Trophoblast cell (in vitro differentiated cells and primary cell): Measurements from ENCODE around the gene AIG1.

Experiments
- DNase-seq, 2 donors: peaks; one replicate each; pipeline ENCODE4 v3.0.0-alpha.2; 2016
- H2AFZ ChIP-seq: 2 replicates; pipeline ENCODE4 v1.6.1; 2013; ENCODE audit warnings: low read length, moderate library complexity, mild to moderate bottlenecking; ENCODE audit not compliant: insufficient read depth, poor library complexity
- H2AK5ac ChIP-seq: 2 replicates; pipeline ENCODE4 v1.6.1; 2013; ENCODE audit warnings: mild to moderate bottlenecking, low read length
- H2BK120ac ChIP-seq: 2 replicates; pipeline ENCODE4 v1.6.1; 2013; ENCODE audit warnings: low read length, mild to moderate bottlenecking, moderate library complexity; ENCODE audit not compliant: insufficient read depth, poor library complexity
- H2BK12ac ChIP-seq: 2 replicates; pipeline ENCODE4 v1.6.1; 2013; ENCODE audit warnings: mild to moderate bottlenecking, low read length, moderate library complexity
- H2BK5ac ChIP-seq: 2 replicates; pipeline ENCODE4 v1.6.1; 2013; ENCODE audit warnings: low read length, low read depth, moderate library complexity, mild to moderate bottlenecking; ENCODE audit not compliant: poor library complexity
- H3K14ac ChIP-seq: 2 replicates; pipeline ENCODE4 v1.6.1; 2013; ENCODE audit warnings: mild to moderate bottlenecking, low read length
- H3K18ac ChIP-seq: 2 replicates; pipeline ENCODE4 v1.6.1; 2013; ENCODE audit warnings: mild to moderate bottlenecking, low read length
- H3K23ac ChIP-seq: 2 replicates; pipeline ENCODE4 v1.6.1; 2013; ENCODE audit warnings: low read length
- H3K27ac ChIP-seq: 2 replicates; pipeline ENCODE4 v1.5.1; 2013; ENCODE audit warnings: low read depth, mild to moderate bottlenecking, inconsistent platforms, low read length, moderate library complexity
- H3K27me3 ChIP-seq: 2 replicates; pipeline ENCODE4 v1.6.1; 2013; ENCODE audit warnings: inconsistent platforms, mild to moderate bottlenecking, low read length, moderate library complexity; ENCODE audit not compliant: insufficient read depth
- H3K36me3 ChIP-seq, 2 experiments: 1 replicate in 1 of 2; 2 replicates in 1 of 2; pipeline ENCODE4 v1.6.1; 2013; ENCODE audit warnings: low read length in 2 of 2, mild to moderate bottlenecking in 2 of 2, moderate library complexity in 1 of 2; ENCODE audit not compliant: insufficient read depth in 2 of 2, control insufficient read depth in 1 of 2
- H3K4ac ChIP-seq: 2 replicates; pipeline ENCODE4 v1.6.1; 2013; ENCODE audit warnings: low read depth, mild to moderate bottlenecking, low read length, moderate library complexity
- H3K4me1 ChIP-seq, 2 experiments: 1 replicate in 1 of 2; 2 replicates in 1 of 2; pipeline ENCODE4 v1.6.1; 2013; ENCODE audit warnings: low read length in 2 of 2, mild to moderate bottlenecking in 2 of 2, moderate library complexity in 1 of 2; ENCODE audit not compliant: insufficient read depth in 2 of 2, control insufficient read depth in 1 of 2
- H3K4me2 ChIP-seq: 2 replicates; pipeline ENCODE4 v1.6.1; 2013; ENCODE audit warnings: inconsistent platforms, mild to moderate bottlenecking, low read length, moderate library complexity
- H3K4me3 ChIP-seq: 2 replicates; pipeline ENCODE4 v1.5.1; 2013; ENCODE audit warnings: mild to moderate bottlenecking, low read depth, low read length, inconsistent platforms
- H3K79me1 ChIP-seq: one replicate; pipeline ENCODE4 v1.6.1; 2013; ENCODE audit warnings: low read length
- H3K79me2 ChIP-seq: 2 replicates; pipeline ENCODE4 v1.6.1; 2013; ENCODE audit warnings: low read length, mild to moderate bottlenecking; ENCODE audit not compliant: control insufficient read depth, insufficient read depth, poor library complexity
- H3K9ac ChIP-seq: 2 replicates; pipeline ENCODE4 v1.6.1; 2013; ENCODE audit warnings: mild to moderate bottlenecking, low read length
- H3K9me3 ChIP-seq: 2 replicates; pipeline ENCODE4 v1.6.1; 2013; ENCODE audit warnings: low read depth, mild to moderate bottlenecking, control low read depth, inconsistent platforms, low read length; ENCODE audit not compliant: insufficient read depth
- H4K12ac ChIP-seq: 2 replicates; pipeline ENCODE4 v1.6.1; 2013; ENCODE audit warnings: low read depth, mild to moderate bottlenecking, low read length, moderate library complexity
- H4K8ac ChIP-seq: 2 replicates; pipeline ENCODE4 v1.6.1; 2013; ENCODE audit warnings: low read depth, mild to moderate bottlenecking, low read length, moderate library complexity
- H4K91ac ChIP-seq: one replicate; pipeline ENCODE4 v1.6.1; 2013; ENCODE audit warnings: low read depth, mild to moderate bottlenecking, low read length, moderate library complexity
- WGBS: extraction: QIAGEN DNeasy Blood & Tissue Kit; methylation state at CpG from one replicate; pipeline ENCODE4 v1.1.7; 2013; ENCODE audit warnings: missing lambda C conversion rate; ENCODE audit not compliant: insufficient read length, insufficient coverage; ENCODE audit errors: extremely low coverage; 5-methylcytosine and 5-hydroxymethylcytosine counted together

The AIG1 gene

DNA sequence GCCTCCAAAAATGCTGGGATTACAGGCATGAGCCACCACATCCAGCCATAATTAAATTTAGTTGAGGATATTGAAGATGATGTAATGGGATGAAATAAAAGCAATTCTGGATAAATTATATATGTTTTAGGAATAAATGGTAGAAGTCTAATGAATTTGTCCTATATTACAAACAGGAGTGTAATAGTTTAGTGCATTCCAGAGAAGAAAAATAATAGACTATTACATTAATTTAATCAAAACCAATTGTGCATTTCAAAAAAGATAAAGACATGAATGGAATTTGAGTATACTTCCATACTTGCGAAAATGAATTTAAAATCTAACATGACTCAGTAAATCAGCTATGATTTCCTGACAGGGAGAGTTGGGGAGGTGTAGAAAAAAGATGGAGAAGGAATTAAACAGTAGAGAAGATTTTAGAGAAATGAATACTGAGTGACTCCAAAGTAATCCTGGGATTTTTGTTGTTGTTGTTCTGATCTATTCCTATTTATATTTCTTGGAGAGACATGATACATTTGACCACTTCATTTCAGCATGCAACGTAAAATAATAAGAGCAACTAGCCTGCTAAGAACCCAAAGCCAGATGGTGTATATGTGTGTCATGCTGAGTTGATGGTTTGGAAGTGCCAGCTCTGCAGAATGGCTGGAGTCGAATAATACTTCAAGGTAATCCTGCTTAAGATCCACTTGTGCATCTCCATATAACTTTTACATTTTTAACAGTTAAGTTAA lies 67.4 kb downstream of the AIG1 start:
- no peak overlapping the region for H2AFZ ChIP-seq
- H2BK120ac ChIP-seq = no peak overlapping the region
- no peak overlapping the region for H3K14ac ChIP-seq
- no peaks in the 10 kb centered on the region for H3K4me1 ChIP-seq
- peaks cover 0 to 8% of the 10 kb centered on the region in 2 experiments for H3K36me3 ChIP-seq
- no peak overlapping the region for H4K91ac ChIP-seq
- no peak overlapping the region for H4K8ac ChIP-seq
- H3K27ac ChIP-seq = no peak overlapping the region
- H3K4me2 ChIP-seq = no peak overlapping the region
- peaks cover 3% of the 10 kb centered on the region for H3K9me3 ChIP-seq
- H3K4me3 ChIP-seq = no peak overlapping the region
- no peaks in the 10 kb centered on the region for H3K27me3 ChIP-seq
- no peak overlapping the region for H3K9ac ChIP-seq
- H3K79me1 ChIP-seq = no peaks in the 10 kb centered on the region
- WGBS = no CpG with 5 or more reads among the region's 3 CpGs
- no peak overlapping the region for H3K4ac ChIP-seq
- DNase-seq = no peak
- H2BK5ac ChIP-seq = no peak overlapping the region
- no peak overlapping the region for H4K12ac ChIP-seq
- H2AK5ac ChIP-seq = no peak overlapping the region
- H3K23ac ChIP-seq = no peak overlapping the region
- no peak overlapping the region for H2BK12ac ChIP-seq
- no peak overlapping the region for H3K18ac ChIP-seq
- H3K79me2 ChIP-seq = no peaks in the 10 kb centered on the region

DNA sequence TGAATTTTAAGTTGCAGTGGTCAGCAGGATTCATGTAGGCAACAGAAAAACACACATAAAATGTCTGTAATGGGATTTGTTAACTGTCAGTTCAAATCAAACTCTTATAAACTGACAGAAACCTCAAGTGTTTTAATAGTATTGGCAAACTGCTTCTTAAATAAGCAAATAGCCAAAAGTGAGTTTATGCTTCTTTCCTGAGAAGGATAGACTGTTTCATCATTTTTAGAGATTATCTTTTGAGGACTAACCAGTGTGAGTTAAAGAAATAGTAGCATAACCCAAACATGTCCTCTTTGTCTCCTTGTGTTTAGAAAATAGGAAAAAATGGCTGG lies 68.0 kb downstream of the AIG1 start:
- H2AK5ac ChIP-seq = no peak overlapping the region
- no peak overlapping the region for H3K14ac ChIP-seq
- H3K9ac ChIP-seq = no peak overlapping the region
- peaks cover 3% of the 10 kb centered on the region for H3K9me3 ChIP-seq
- peaks cover 0 to 8% of the 10 kb centered on the region in 2 experiments for H3K36me3 ChIP-seq
- H3K4me2 ChIP-seq = no peak overlapping the region
- no peak overlapping the region for H4K12ac ChIP-seq
- H3K4me3 ChIP-seq = no peak overlapping the region
- H2BK120ac ChIP-seq = no peak overlapping the region
- H3K79me2 ChIP-seq = no peaks in the 10 kb centered on the region
- no peak overlapping the region for H3K4ac ChIP-seq
- no peak overlapping the region for H4K8ac ChIP-seq
- H2BK12ac ChIP-seq = no peak overlapping the region
- H4K91ac ChIP-seq = no peak overlapping the region
- no peak overlapping the region for H2BK5ac ChIP-seq
- H3K27me3 ChIP-seq = no peaks in the 10 kb centered on the region
- DNase-seq = no peak
- H3K4me1 ChIP-seq = no peaks in the 10 kb centered on the region
- no peak overlapping the region for H2AFZ ChIP-seq
- no peak overlapping the region for H3K23ac ChIP-seq
- no peaks in the 10 kb centered on the region for H3K79me1 ChIP-seq
- H3K27ac ChIP-seq = no peak overlapping the region
- no peak overlapping the region for H3K18ac ChIP-seq

GRCh38 chr6:143130928-143131327 lies 70.2 kb downstream of the AIG1 start:
- no peak overlapping the region for H3K23ac ChIP-seq
- no peak for DNase-seq
- no peaks in the 10 kb centered on the region for H3K79me1 ChIP-seq
- no peak overlapping the region for H3K14ac ChIP-seq
- no peak overlapping the region for H2AK5ac ChIP-seq
- H3K4me1 ChIP-seq = no peaks in the 10 kb centered on the region
- H3K36me3 ChIP-seq = peaks cover 0 to 5% of the 10 kb centered on the region in 2 experiments
- no peak overlapping the region for H4K12ac ChIP-seq
- no CpG with 5 or more reads among the region's 1 CpG for WGBS
- H3K18ac ChIP-seq = no peak overlapping the region
- H4K8ac ChIP-seq = no peak overlapping the region
- no peak overlapping the region for H2BK12ac ChIP-seq
- no peaks in the 10 kb centered on the region for H3K27me3 ChIP-seq
- H3K4me3 ChIP-seq = no peak overlapping the region
- no peak overlapping the region for H3K4ac ChIP-seq
- H3K4me2 ChIP-seq = no peak overlapping the region
- H3K9ac ChIP-seq = no peak overlapping the region
- peaks cover 2% of the 10 kb centered on the region for H3K9me3 ChIP-seq
- no peak overlapping the region for H2BK120ac ChIP-seq
- no peak overlapping the region for H3K27ac ChIP-seq
- H4K91ac ChIP-seq = no peak overlapping the region
- no peaks in the 10 kb centered on the region for H3K79me2 ChIP-seq
- no peak overlapping the region for H2AFZ ChIP-seq
- H2BK5ac ChIP-seq = no peak overlapping the region

DNA sequence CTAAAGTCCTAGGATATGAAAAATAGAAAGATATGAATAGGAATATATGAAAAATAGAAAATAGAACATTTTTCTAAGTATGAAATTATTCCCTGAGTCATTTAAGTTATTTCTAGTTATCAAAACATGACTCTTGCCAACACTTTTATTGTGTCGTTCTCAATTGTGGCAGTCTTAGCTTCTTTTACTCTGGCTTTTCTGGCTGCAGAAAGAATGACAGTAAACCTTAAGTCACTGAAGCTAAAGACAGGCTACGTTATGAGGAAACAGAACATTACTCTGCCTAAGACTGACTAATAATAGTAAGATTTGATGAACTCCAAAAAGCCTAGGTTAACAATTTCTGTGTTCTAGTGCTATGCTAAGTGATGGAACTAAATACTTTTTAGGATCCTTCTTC lies 74.6 kb downstream of the AIG1 start:
- H3K36me3 ChIP-seq = no peaks in the 10 kb centered on the region
- H3K79me1 ChIP-seq = no peaks in the 10 kb centered on the region
- WGBS = no CpG with 5 or more reads among the region's 2 CpGs
- no peak overlapping the region for H2BK120ac ChIP-seq
- no peak overlapping the region for H2AK5ac ChIP-seq
- H3K4me2 ChIP-seq = no peak overlapping the region
- no peak overlapping the region for H4K8ac ChIP-seq
- H3K23ac ChIP-seq = no peak overlapping the region
- no peak overlapping the region for H3K14ac ChIP-seq
- H3K27me3 ChIP-seq = no peaks in the 10 kb centered on the region
- no peak overlapping the region for H4K12ac ChIP-seq
- no peaks in the 10 kb centered on the region for H3K79me2 ChIP-seq
- H3K4me3 ChIP-seq = no peak overlapping the region
- no peak overlapping the region for H2AFZ ChIP-seq
- no peak overlapping the region for H4K91ac ChIP-seq
- no peak overlapping the region for H2BK5ac ChIP-seq
- H3K4me1 ChIP-seq = no peaks in the 10 kb centered on the region
- no peak overlapping the region for H3K4ac ChIP-seq
- no peak overlapping the region for H3K27ac ChIP-seq
- no peak overlapping the region for H3K18ac ChIP-seq
- H3K9ac ChIP-seq = no peak overlapping the region
- H3K9me3 ChIP-seq = peaks cover 2% of the 10 kb centered on the region
- H2BK12ac ChIP-seq = no peak overlapping the region
- no peak for DNase-seq
